Measurements from ENCODE around the gene CHN2.

DNA sequence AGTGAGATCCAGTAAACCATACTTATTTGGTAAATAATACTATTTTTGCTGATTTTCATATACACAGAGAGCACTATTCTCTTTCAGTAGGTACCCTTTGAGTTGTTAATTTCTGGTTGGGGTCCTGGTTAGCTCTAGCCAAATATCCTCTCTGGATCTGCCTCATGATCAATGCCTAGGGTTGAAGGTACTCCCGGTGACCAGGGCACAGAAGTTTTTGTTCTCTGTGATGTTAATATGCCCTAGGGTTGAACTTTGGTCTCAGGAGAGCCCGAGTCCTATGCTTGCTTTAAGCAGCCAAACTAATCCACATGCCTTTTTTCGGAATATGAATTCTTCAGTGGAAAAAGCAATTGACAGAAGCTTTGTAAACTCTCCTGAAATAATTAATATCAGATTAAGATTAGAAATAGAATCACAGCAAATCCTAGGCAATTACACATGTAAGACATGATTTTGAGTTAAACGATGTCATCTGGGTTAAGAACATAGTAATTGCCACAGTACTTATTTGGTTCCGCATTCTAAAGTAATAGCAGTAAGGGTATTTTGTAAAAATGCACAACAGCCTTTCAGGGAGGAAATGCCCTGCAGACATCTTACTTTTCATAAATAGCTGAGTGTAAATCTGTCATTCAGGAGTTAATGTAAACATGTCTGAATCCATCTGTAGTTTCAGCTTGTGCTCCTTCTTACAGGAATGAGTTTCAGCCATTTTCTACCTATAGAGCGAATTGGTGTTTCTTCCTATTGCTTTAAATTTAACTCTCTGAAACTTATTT is 10.1 kb downstream of the CHN2 start:
- TF ChIP-seq, protein P1, sequence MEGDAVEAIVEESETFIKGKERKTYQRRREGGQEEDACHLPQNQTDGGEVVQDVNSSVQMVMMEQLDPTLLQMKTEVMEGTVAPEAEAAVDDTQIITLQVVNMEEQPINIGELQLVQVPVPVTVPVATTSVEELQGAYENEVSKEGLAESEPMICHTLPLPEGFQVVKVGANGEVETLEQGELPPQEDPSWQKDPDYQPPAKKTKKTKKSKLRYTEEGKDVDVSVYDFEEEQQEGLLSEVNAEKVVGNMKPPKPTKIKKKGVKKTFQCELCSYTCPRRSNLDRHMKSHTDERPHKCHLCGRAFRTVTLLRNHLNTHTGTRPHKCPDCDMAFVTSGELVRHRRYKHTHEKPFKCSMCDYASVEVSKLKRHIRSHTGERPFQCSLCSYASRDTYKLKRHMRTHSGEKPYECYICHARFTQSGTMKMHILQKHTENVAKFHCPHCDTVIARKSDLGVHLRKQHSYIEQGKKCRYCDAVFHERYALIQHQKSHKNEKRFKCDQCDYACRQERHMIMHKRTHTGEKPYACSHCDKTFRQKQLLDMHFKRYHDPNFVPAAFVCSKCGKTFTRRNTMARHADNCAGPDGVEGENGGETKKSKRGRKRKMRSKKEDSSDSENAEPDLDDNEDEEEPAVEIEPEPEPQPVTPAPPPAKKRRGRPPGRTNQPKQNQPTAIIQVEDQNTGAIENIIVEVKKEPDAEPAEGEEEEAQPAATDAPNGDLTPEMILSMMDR (IDR thresholded peaks at IDR 0.05) = no peak
- no peak for TF ChIP-seq ZFX (IDR thresholded peaks at IDR 0.05; ENCODE audit: borderline replicate concordance)

Measured in 22Rv1 (cell line).